ENCODE results near the gene RACGAP1.

DNA sequence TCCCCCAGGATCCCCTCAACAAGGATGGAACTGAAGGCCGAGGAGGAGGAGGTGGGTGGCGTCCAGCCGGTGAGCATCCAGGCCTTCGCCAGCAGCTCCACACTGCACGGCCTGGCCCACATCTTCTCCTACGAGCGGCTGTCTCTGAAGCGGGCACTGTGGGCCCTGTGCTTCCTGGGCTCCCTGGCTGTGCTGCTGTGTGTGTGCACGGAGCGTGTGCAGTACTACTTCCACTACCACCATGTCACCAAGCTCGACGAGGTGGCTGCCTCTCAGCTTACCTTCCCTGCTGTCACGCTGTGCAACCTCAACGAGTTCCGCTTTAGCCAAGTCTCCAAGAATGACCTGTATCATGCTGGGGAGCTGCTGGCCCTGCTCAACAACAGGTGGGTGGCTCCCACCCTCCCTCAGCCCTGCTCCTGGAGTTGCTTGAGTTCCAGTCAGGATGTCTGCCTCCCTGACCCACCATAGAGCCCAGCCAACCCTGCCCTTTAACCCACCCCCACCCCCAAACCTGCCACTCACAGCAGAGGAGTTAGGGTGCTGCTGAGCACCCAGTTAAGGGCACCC is 33.5 kb upstream of the RACGAP1 start:
- TF ChIP-seq, protein P1, sequence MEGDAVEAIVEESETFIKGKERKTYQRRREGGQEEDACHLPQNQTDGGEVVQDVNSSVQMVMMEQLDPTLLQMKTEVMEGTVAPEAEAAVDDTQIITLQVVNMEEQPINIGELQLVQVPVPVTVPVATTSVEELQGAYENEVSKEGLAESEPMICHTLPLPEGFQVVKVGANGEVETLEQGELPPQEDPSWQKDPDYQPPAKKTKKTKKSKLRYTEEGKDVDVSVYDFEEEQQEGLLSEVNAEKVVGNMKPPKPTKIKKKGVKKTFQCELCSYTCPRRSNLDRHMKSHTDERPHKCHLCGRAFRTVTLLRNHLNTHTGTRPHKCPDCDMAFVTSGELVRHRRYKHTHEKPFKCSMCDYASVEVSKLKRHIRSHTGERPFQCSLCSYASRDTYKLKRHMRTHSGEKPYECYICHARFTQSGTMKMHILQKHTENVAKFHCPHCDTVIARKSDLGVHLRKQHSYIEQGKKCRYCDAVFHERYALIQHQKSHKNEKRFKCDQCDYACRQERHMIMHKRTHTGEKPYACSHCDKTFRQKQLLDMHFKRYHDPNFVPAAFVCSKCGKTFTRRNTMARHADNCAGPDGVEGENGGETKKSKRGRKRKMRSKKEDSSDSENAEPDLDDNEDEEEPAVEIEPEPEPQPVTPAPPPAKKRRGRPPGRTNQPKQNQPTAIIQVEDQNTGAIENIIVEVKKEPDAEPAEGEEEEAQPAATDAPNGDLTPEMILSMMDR (IDR thresholded peaks at IDR 0.05): no peak
- TF ChIP-seq POLR2A (IDR thresholded peaks at IDR 0.05): no peak
